GM21360 (cell line): ENCODE data around the gene INPP5F.
A peak's percentile ranks its signal among the peaks of the same experiment; 100 is the strongest.
"Not testable (repeated sequence)": the region's sequence is repeated elsewhere in the genome, so short reads cannot be mapped to it uniquely, and the experiment has no call there.

Source experiments
- ATAC-seq: cut with Tn5 transposase; IDR thresholded peaks from one replicate; pipeline ENCODE4 v1.9.1; 2021; ENCODE audit warnings: mild to moderate bottlenecking, moderate library complexity; ENCODE audit not compliant: unreplicated experiment

The INPP5F gene

DNA sequence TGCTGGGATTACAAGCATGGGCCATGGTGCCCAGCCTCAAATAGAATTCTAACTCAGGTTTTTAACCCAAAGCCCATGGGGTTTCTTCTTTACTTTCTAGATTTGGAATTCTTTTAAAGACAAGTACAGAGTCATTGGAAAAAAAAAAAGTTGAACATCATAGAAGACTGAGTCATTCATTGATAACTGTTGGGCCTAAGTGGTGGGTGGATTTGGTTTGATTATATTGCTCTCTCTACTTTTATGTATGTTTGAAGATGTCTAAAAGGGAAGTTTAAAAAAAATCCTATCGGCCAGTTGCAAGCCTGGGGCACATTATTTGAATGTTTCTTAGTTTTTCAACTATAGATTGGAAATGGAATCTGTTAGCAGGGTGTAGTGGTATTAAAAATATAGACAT is 49.7 kb downstream of the INPP5F start:
- no peak for ATAC-seq

DNA sequence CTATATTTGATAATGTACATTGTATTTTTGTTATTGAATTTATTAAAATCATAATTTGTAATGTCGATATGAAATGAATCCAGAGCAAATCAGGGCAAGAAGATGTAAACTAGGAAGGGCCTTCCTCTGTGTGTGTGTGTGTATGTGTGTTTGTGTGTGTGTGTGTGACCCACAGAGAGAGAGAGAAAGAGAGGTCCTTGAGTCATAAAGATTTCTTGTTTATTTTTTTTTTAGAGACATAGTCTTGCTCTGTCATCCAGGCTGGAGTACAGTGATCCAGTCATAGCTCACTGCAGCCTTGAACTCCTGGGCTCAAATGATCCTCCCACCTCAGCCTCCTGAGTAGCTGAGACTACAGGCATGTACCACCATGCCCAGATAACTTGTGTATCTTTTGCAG is 50.7 kb downstream of the INPP5F start:
- no peak for ATAC-seq

- ATAC-seq, result no peak
Observed at GRCh38 chr10:119777686-119778085, 51.8 kb downstream of the INPP5F start.

DNA sequence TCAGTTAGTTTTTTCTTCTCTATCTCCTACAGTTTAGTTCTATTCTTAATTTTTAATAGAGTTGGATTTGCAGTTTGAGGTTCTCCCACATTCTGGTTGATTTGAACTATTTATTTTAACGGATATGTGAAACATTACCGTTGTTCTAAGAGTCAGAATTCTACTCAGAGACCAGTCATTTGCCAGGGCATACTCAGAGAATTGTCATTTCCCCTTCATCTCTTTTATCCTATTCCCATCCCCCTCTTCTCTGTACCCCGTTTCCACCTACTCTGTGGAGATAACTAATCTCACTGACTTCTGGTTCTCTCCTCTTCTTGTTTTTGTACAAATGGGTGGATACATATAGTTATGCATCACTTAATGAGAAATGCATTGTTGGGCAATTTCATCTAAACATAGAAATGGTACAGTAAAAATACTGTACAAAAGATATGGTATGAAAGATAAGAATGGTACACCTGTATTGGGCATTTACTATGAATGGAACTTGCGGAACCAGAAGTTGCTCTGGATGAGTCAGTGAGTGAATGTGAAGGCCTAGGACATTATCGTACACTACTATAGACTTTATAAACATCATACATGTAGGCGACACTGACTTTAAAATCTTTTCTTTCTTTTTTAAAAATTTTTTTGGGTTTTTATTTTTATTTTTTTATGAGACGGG is 53.1 kb downstream of the INPP5F start:
- no peak for ATAC-seq

DNA sequence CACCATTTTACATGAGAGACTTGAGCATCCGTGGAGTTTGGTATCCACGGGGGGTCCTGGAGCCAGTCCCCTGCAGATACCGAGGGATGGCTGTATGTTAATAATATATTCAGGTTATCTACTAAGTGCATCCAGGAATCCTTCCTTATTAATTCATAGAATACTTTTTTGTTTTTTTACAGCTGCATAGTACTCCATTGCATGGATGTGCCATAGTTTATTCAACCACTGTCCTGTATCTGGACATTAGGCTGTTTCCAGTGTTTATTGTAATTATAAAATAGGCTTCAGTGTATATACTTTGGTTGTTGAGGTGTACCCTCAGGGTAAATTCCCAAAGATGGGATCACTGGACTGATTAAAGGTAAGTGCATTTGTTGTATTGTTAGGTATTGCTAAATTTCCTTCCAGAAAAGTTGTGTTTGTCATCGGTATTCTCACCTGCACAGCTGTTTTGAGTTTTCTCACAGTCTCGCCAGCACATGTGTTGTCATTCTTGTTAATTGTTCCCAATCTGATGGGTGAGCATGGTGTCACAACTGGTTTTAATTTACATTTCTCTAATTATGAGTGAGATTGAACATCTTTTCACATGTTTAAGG is 55.1 kb downstream of the INPP5F start:
- ATAC-seq, result no peak

GRCh38 chr10:119781498-119781897 is 55.6 kb downstream of the INPP5F start:
- ATAC-seq, result no peak

DNA sequence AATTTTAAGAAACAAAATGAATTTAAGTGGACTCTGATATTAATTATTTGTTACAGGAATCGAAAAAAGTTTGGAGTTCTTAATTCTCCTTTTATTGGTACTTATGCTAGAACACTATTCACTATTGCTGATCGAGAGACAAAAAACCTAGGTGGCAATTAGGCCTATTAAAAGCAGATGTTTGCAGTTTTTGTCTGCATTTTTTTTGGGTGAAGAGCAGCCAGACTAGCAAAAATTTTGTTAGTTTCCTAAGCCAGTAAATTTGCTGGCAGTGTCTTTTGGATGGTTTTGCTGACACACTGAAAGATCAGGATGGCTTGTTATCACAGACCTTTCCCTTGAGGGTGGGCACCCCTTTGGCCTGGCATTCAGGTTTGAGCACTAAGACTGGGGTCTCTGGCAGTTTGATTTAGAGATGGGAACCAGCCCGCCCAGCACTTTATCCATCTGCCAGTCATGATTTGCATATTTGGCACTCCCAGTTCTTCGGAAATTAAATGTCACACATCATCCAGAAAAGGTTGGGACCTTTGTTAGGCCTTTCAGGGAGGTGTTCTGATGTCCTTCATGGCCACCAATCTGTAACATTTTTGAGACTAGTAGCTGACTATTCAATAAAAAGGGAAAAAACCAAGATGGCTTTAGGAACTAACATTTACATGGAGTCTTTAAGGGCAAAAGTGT is 57.3 kb downstream of the INPP5F start:
- ATAC-seq, result no peak

DNA sequence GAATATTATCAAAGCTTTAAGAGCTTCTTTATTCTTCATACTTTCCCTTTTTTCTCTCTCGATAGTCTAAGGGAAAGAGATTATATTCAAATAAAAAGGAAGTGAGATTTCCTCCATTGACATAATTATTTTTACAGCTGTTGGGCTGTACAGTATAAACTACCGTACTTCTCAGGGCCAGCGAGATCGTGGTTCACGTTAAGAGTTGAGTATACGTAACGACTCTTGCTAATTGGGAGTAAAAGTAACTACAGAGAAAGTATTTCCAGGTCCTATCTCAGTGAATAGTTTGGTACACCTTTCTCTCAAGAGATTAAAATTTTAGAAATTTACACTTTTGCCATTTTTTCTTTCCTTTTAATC is 57.8 kb downstream of the INPP5F start:
- ATAC-seq, result no peak

DNA sequence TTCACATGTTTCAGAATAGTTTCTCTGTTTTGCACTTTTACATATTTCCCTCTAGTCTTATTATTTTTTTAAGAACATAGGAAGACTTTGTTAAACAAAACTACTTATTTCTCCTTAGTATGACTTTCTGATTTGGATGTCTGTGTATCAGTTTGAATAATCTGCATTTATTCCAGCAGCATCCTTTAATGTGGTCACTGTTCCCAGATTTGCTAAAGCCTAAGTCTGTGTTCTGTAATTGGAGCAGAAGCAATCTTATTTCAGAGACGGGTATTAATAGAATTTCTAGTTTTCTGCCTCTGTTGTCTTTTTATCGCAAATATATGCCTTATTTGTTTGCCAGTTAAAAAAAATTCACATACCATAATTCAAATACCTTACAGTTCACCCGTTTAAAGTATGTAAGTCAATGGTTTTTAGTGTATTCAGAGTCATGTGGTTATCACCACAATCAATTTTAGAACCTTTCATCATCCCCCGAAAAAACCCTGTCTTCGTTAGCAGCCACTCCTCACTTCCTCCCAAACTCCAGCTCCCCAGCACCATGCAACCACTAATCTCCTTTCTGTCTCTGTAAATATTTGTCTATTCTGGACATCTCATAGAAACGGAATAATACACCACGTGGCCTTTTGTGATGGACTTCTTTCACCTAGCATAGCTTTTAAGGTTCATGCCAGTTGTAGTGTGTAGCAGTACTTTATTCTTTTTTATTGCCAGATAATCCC is 58.7 kb downstream of the INPP5F start:
- ATAC-seq, result peak; percentile 72

GRCh38 chr10:119786117-119786769 is 60.4 kb downstream of the INPP5F start:
- no peak for ATAC-seq

GRCh38 chr10:119795101-119795500 is 69.3 kb downstream of the INPP5F start:
- not testable (repeated sequence) for ATAC-seq

DNA sequence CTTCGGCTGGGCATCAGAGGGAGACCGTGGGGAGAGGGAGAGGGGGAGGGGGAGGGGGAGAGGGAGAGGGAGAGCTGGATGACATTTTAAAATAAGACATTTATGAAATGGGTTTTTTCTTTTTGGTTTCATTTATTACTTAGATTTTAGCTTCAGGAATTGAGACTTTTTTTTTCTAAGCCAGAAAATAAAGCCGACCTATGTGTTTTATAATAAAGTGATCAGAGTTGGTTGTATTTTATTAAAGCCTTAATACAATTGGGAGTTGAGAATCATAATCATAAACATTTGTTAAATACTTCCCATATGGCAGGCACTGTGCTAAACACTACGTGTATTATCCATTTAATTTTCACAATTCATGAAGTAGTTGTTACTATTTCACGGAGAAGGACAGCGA is 70.2 kb downstream of the INPP5F start:
- no peak for ATAC-seq

- no peak for ATAC-seq
Observed at GRCh38 chr10:119801176-119801575, 75.3 kb downstream of the INPP5F start.

- ATAC-seq, result no peak
Observed at GRCh38 chr10:119801998-119802538, 76.2 kb downstream of the INPP5F start.

DNA sequence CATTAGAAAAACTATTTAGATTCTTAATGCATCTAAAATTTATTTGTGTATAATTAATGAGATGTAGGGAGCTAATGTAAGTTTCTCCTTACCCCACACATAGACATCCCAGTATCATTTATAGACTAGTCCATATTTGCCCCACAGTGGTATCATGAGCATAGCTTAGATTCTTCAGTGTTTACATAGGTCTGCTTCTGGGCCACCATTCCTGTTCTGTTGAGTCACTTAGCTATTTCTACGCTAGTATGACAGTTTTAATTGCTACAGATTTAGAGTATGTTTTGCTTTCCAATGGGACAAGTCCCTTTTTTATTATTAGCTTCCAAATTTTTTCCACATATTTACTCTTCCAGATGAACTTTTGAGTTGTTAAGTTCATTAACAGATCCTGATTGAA is 77.4 kb downstream of the INPP5F start:
- no peak for ATAC-seq

- ATAC-seq, result no peak
Observed at GRCh38 chr10:119805702-119806230, 79.9 kb downstream of the INPP5F start.

GRCh38 chr10:119806334-119807130 is 80.7 kb downstream of the INPP5F start:
- ATAC-seq, result no peak

GRCh38 chr10:119807960-119808697 is 82.3 kb downstream of the INPP5F start:
- ATAC-seq, result no peak

- no peak for ATAC-seq
Observed at GRCh38 chr10:119811122-119811521, 85.3 kb downstream of the INPP5F start.
